VCaP (cell line): Measurements from ENCODE around the gene PRG2.

Experiments used
- H3K27ac ChIP-seq: fragments of 450-650 bp; 2 replicates; pipeline ENCODE4 v1.5.1; 2017
- CTCF ChIP-seq: fragments of 450-650 bp; conservative IDR thresholded peaks from 2 replicates; pipeline ENCODE4 v1.5.1; 2017; ENCODE audit warnings: mild to moderate bottlenecking, moderate library complexity

PRG2 gene

GRCh38 chr11:57399972-57400578, 9.6 kb upstream of the PRG2 start:
- no peak overlapping the region for H3K27ac ChIP-seq
- no peak for TF ChIP-seq CTCF

GRCh38 chr11:57399221-57399620, 8.8 kb upstream of the PRG2 start:
- no peak for TF ChIP-seq CTCF
- no peak overlapping the region for H3K27ac ChIP-seq

- TF ChIP-seq CTCF: no peak
Observed at GRCh38 chr11:57397394-57397990, 7.0 kb upstream of the PRG2 start.

GRCh38 chr11:57396744-57397143, 6.3 kb upstream of the PRG2 start:
- H3K27ac ChIP-seq: no peak overlapping the region
- no peak for TF ChIP-seq CTCF

More at GRCh38 chr11:57397394-57397990, 7.0 kb upstream of the PRG2 start:
- no peak overlapping the region for H3K27ac ChIP-seq

GRCh38 chr11:57395905-57396623, 5.6 kb upstream of the PRG2 start:
- no peak overlapping the region for H3K27ac ChIP-seq

GRCh38 chr11:57394203-57394965, 3.9 kb upstream of the PRG2 start:
- TF ChIP-seq CTCF: no peak
- H3K27ac ChIP-seq: no peak overlapping the region

More at GRCh38 chr11:57395905-57396623, 5.6 kb upstream of the PRG2 start:
- TF ChIP-seq CTCF: no peak

- H3K27ac ChIP-seq: no peak overlapping the region
- no peak for TF ChIP-seq CTCF
Observed at GRCh38 chr11:57392763-57393105, 2.3 kb upstream of the PRG2 start.
